Renal cortical epithelial cell (primary cell): ENCODE results near the gene ASCL2. TPM values are rescaled to one million over a fixed set of nuclear protein-coding genes. Genes with fewer than 3 reads are reported as not detected.
"Not testable (repeated sequence)": the region's sequence is repeated elsewhere in the genome, so short reads cannot be mapped to it uniquely, and the experiment has no call there.

Experiments
- DNase-seq: peaks from one replicate; pipeline ENCODE4 v3.0.0-alpha.2; 2011; ENCODE audit warnings: low read depth
- total RNA-seq: library from RNA; depleted of rRNA; stranded (reverse); fragments of >200 nt; gene quantifications from 2 replicates; pipeline ENCODE4 v1.2.3, GENCODE V29; 2014

Gene ASCL2
- total RNA-seq, 1 donor from 2014 or later, result not detected

- DNase-seq, result no peak
Measured at GRCh38 chr11:2260491-2261364, 9.7 kb downstream of the ASCL2 start.

DNA sequence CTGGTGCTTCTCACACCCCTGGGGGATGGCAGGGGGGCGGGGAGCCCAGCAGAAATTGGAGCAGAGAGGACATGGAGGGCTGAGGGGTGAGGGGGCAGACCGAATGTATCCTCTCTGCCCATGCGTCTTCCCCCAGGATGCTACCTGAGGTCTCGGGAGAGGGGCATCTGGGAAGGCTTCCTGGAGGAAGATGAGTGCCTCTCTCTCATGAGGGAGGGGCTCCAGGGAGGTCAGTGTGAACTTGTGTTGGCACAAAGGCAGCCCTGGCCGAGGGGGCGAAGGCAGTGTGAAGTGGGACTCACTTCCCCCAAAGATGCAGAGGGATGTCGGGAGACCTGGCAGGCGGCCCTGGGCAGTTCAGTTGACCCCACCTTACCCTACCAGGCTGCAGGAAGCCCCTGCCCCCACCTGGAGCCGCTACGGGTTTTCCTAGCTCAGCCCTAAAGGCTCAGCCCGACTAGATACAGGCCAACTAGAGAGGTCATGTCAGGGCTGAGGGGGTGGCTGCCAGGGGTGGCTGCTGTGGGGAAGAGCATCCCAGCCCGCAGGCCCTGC is 10.4 kb downstream of the ASCL2 start:
- DNase-seq, result no peak

- DNase-seq, result no peak
Measured at GRCh38 chr11:2259466-2259830, 10.9 kb downstream of the ASCL2 start.

GRCh38 chr11:2258501-2259465 is 11.6 kb downstream of the ASCL2 start:
- no peak for DNase-seq

GRCh38 chr11:2256951-2257700 is 13.3 kb downstream of the ASCL2 start:
- DNase-seq, result no peak

DNA sequence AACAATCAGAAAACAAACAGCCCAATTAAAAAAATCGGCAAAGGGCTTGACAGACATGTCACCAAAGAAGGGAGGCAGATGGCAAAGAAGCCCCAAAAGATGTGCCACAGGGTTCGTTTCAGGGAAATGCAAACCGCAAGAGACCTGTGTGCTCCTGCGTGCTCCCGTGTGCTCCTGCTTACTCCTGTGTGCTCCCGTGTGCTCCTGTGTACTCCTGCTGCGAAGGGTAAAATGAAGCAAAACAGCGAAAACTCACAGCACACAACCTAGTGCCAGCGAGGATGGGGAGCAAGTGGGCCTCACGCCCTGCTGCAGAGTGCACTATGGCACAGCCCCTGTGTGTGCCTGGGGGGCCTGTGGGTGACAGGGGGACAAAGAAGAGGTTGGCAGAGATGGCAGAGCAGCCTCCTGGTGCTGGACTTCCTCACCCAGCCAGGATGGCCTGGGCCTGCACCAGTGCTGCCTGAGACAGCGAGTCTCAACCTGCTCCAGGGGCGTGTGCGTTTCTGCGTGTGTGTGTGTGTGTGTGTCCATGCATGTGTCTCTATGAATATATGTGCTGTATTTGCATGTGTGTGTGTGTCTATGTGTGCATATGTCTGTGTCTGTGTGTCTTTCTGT is 14.0 kb downstream of the ASCL2 start:
- DNase-seq, result no peak

- DNase-seq, result no peak
Measured at GRCh38 chr11:2252018-2252417, 18.4 kb downstream of the ASCL2 start.

DNA sequence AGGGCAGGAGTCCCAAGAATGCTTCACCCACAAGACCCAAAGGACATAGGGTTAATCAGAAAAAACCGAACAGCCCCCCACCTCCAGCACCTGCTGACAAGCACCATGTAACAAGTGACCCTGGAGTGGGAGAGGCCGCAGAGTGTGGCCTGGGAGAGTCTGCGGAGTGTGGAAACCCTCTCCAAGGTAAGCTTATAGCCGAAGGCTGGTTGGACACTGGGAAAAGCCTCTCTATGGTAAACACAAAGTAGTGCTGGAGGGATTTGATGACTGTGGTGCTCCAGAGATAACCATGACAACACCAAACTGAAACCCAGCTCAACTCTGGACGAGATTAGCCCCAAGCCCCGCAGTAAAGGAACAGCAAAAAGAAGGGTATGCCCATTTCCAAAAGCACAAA is 19.2 kb downstream of the ASCL2 start:
- DNase-seq, result no peak

DNA sequence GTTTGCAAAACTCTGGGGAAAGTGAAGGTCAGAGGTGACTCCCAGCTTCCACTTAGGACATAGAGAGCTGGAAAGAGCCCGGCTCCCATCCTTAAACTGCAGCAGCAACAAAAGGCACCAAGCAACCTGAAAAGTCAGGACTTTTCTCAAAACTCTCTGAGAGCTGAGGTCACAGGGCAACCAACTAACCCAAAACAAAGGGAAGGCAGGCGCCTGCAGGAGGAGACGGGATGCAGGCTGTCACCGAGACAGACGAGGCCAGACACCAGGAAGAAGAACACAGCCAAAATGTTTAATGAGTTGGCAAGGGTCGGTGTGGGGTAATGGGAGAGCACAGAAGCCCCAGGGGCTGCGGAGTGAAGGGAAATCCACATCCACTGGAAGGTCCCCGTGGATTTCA is 19.9 kb downstream of the ASCL2 start:
- no peak for DNase-seq

DNA sequence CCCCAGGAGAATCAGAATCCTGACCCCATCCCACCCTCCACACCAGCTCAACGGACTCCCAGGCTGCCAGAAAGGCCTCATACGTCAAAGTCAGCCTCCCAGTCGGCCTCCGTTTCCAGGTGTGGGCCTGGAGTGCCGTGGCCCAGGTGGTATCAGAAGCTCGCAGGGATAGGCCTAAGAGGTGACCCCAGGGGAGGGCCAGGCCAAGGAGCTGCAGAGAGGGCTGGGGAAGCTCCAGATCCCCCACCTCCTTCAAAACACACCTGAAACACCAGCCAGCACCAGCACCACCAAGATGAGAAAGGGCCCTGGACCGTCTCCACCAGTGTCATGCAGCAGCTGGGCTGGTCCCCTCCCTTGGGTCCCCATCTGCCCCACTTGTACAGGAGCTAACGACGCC is 20.3 kb downstream of the ASCL2 start:
- no peak for DNase-seq

- DNase-seq, result no peak
Measured at GRCh38 chr11:2249189-2249916, 21.0 kb downstream of the ASCL2 start.

DNA sequence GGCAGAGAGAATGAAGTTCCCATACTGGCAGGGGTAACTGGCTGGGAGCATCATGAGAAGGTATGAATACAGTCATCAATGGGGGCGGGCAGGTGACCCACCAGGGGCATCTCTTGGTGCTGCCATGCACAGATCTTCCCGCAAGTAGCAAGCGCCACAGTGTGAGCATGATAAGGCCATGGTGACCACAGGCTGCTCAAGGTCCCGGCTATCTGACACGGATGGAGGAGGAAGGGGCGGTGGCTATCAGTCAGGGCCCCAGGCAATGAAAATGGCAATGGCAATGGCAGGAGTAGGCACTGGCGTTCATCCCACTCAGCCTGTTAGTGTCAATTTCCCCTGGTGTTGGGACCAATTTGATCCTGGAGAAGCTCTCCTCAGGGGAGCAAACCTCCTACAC is 21.6 kb downstream of the ASCL2 start:
- no peak for DNase-seq

DNA sequence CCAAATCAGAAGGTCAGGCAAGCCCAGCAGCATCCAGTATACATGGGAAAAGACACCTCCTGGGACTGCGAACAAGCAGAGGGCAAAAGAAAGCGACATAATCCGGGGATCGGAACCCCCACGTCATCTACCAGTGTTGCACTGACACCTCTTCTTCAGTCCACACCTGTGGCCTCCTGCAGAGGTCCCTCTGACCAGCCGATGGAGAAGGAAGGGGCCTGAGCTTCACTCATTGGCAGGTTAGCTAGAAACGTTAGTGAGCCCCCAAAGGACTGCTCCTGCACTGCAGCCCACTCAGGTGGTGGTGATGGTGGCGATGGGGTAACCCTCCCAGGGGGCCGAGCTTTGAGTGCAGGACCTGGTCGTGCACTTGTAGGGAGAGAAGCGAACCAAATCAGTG is 22.1 kb downstream of the ASCL2 start:
- no peak for DNase-seq

DNA sequence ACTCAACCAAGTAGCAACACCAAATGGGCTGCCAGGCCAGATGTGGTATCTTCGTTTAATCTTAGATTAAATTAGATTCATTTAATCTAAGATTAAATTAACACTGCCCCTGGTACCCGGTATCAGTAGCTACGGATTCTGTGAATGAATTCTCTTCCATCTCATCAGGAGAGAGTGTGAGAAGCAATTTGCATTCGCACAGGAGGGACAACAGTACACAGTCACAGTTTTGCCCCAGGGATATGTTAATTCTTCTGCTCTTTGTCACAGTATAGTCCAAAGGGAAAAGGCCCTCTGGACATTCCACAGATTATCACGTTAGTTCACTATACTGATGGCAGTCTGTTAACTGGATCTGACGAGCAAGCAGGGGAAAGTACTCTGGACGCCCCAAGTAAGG is 22.9 kb downstream of the ASCL2 start:
- no peak for DNase-seq

DNA sequence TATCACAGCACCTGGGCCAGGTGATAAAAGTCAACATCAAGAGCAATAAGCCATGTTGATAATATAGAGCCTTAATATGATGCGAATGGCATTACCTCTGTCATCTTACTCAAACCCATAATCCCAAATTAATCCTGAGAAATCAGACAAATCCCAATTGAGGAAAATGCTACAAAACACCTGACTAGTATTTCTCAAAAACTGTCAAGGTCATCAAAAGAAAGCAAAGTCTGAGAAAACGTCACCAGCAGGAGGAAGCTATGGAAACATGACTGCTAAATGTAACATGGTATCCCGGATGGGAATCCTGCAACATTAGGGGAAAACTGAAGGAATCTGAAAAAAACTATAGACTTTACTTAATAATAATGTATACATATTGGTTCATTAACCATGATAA is 29.6 kb downstream of the ASCL2 start:
- DNase-seq, result no peak

GRCh38 chr11:2237457-2238238 is 32.7 kb downstream of the ASCL2 start:
- no peak for DNase-seq

GRCh38 chr11:2236381-2237134 is 33.8 kb downstream of the ASCL2 start:
- DNase-seq, result not testable (repeated sequence)

DNA sequence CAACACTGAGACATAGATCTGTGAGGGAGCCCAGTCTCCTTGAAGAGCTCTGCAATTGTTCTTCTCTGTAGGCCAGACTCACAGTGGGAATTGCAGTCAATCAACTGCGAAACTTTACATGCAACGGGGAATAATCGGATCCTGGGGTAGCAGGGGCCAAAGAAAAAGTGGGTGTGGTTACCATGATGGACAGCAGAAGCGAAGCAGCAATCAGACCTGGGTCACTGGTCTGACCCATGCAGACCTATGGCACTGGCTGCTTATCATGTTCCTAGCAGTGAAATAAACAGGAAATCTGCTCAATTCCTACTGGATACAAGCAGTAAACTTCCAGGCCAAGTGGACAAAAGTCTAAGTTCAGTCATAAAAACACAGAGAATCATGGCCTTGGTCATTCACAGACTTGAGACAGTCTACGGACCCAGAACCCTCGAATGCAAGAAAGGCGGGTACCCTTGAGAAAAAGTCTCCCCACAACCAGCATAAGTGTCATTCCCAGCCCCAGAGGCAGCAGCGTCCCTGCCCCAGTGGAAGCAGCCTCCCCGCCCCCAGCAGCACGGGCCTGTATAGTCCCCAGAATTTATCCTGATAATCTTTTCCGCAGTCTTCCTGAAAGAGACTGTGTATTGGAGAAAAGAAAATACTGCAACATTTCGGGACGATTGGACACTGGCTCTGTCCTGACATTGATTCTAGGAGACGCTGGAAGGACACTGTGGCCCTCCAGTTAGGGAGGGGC is 34.6 kb downstream of the ASCL2 start:
- DNase-seq, result no peak
